Fibroblast of lung (primary cell): ENCODE results near the gene YWHAQ. TPM values are rescaled to one million over a fixed set of nuclear protein-coding genes. Genes with fewer than 3 reads are reported as not detected.

Experiments
- DNase-seq, 2 donors: peaks; one replicate each; pipeline versions ENCODE4 v3.0.0 to v3.0.0-alpha.2; 2010; ENCODE audit warnings: low read depth in 2 of 2
- H2AFZ ChIP-seq: 2 replicates; pipeline ENCODE4 v1.5.1; 2012; ENCODE audit warnings: low read length, control low read depth, inconsistent platforms
- H3K27ac ChIP-seq: 2 replicates; pipeline ENCODE4 v1.5.1; 2011; ENCODE audit warnings: low read length, control low read depth; ENCODE audit not compliant: insufficient read depth
- H3K27me3 ChIP-seq: 2 replicates; pipeline ENCODE4 v1.5.1; 2011; ENCODE audit warnings: mild to moderate bottlenecking, low read length; ENCODE audit not compliant: control insufficient read depth, insufficient read depth
- H3K36me3 ChIP-seq: 2 replicates; pipeline ENCODE4 v1.5.1; 2011; ENCODE audit warnings: low read length; ENCODE audit not compliant: control insufficient read depth, insufficient read depth
- H3K4me1 ChIP-seq: 2 replicates; pipeline ENCODE4 v1.5.1; 2011; ENCODE audit warnings: low read length; ENCODE audit not compliant: control insufficient read depth, insufficient read depth; ENCODE audit errors: extremely low read depth
- H3K4me2 ChIP-seq: 2 replicates; pipeline ENCODE4 v1.5.1; 2011; ENCODE audit warnings: low read length, control low read depth; ENCODE audit not compliant: insufficient read depth; ENCODE audit errors: extremely low read depth
- H3K4me3 ChIP-seq, 4 experiments: fragments of 200-600 bp in 1 of 4; sonication (generic) in 1 of 4; replicated peaks in 1 of 4; 2 replicates each; pipeline ENCODE4 v1.5.1; 2011 to 2016; ENCODE audit warnings: low read length in 4 of 4, low read depth in 3 of 4, mild to moderate bottlenecking in 3 of 4, control low read depth in 2 of 4, inconsistent platforms in 1 of 4, mixed read lengths in 1 of 4; ENCODE audit not compliant: insufficient read depth in 1 of 4; ENCODE audit errors: control extremely low read depth in 1 of 4
- H3K79me2 ChIP-seq: 2 replicates; pipeline ENCODE4 v1.5.1; 2012; ENCODE audit warnings: mild to moderate bottlenecking, low read length, inconsistent platforms; ENCODE audit not compliant: control insufficient read depth, insufficient read depth
- H3K9ac ChIP-seq: 2 replicates; pipeline ENCODE4 v1.5.1; 2011; ENCODE audit warnings: mild to moderate bottlenecking, low read length, control low read depth; ENCODE audit not compliant: insufficient read depth
- H3K9me3 ChIP-seq: 2 replicates; pipeline ENCODE4 v1.5.1; 2012; ENCODE audit warnings: low read depth, low read length; ENCODE audit not compliant: control insufficient read depth, insufficient read depth
- H4K20me1 ChIP-seq: 2 replicates; pipeline ENCODE4 v1.5.1; 2011; ENCODE audit warnings: low read length; ENCODE audit not compliant: control insufficient read depth, insufficient read depth; ENCODE audit errors: extremely low read depth
- CTCF ChIP-seq, 2 donors: IDR thresholded peaks in 1 of 2; conservative IDR thresholded peaks in 1 of 2; 1 replicate in 1 of 2; 2 replicates in 1 of 2; pipeline ENCODE4 v1.5.1; 2011 to 2012; ENCODE audit warnings: low read length in 2 of 2, control low read depth in 1 of 2, inconsistent platforms in 1 of 2, low read depth in 1 of 2, mild to moderate bottlenecking in 1 of 2
- EZH2 ChIP-seq: IDR thresholded peaks from 2 replicates; pipeline ENCODE4 v1.5.1; 2012; ENCODE audit warnings: low read length, control low read depth, mild to moderate bottlenecking; ENCODE audit errors: missing control alignments
- polyA plus RNA-seq, 2 donors: library from polyadenylated mRNA; depleted of rRNA in 1 of 2; stranded (reverse) in 1 of 2; unstranded in 1 of 2; fragments of >200 nt; gene quantifications; 2 replicates each; pipeline ENCODE4 v1.2.1, GENCODE V29; 2011 to 2012; ENCODE audit warnings: missing spikeins in 1 of 2
- total RNA-seq: library from RNA; depleted of rRNA; stranded (reverse); fragments of >200 nt; gene quantifications from 2 replicates; pipeline ENCODE4 v1.2.1, GENCODE V29; 2014

Gene YWHAQ
- total and polyA plus RNA-seq, 2 donors (not counting 1 experiment from before 2014, with no cell fraction given) = 323 to 510 TPM

- Histone ChIP-seq H3K27me3 (no peaks in the 10 kb centered on the region), H2AFZ (no peak overlapping the region), H3K4me1 (peaks cover 17% of the 10 kb centered on the region), H3K36me3 (no peaks in the 10 kb centered on the region), H3K9me3 (no peaks in the 10 kb centered on the region), H3K79me2 (no peaks in the 10 kb centered on the region), H3K27ac (no peak overlapping the region), H3K4me3 (no peak overlapping the region), H3K4me2 (no peak overlapping the region), H4K20me1 (no peaks in the 10 kb centered on the region), H3K9ac (no peak overlapping the region)
- DNase-seq = no peak
- TF ChIP-seq EZH2 (no peak), CTCF (conservative IDR thresholded peaks at IDR 0.05 in 1 of 2, IDR thresholded peaks at IDR 0.05 in 1 of 2; ENCODE audit: low read depth in 1 of 2, low read length in 2 of 2) (no peak)
Measured at GRCh38 chr2:9652267-9652666, 21.5 kb upstream of the YWHAQ start.

- TF ChIP-seq EZH2 (no peak), CTCF (conservative IDR thresholded peaks at IDR 0.05 in 1 of 2, IDR thresholded peaks at IDR 0.05 in 1 of 2; ENCODE audit: low read depth in 1 of 2, low read length in 2 of 2) (no peak)
- no peak for DNase-seq
- H3K79me2 ChIP-seq = no peaks in the 10 kb centered on the region
- H3K27me3 ChIP-seq = no peaks in the 10 kb centered on the region
- H3K4me1 ChIP-seq = peaks cover 4% of the 10 kb centered on the region
- H3K36me3 ChIP-seq = no peaks in the 10 kb centered on the region
- no peak overlapping the region for H3K9ac ChIP-seq
- H3K27ac ChIP-seq = no peak overlapping the region
- no peaks in the 10 kb centered on the region for H3K9me3 ChIP-seq
- H2AFZ ChIP-seq = no peak overlapping the region
- no peak overlapping the region for H3K4me3 ChIP-seq
- no peaks in the 10 kb centered on the region for H4K20me1 ChIP-seq
- no peak overlapping the region for H3K4me2 ChIP-seq
Measured at GRCh38 chr2:9650119-9650821, 19.5 kb upstream of the YWHAQ start.

GRCh38 chr2:9649261-9649660, 18.5 kb upstream of the YWHAQ start:
- H2AFZ ChIP-seq = no peak overlapping the region
- H3K4me2 ChIP-seq = no peak overlapping the region
- no peak overlapping the region for H3K9ac ChIP-seq
- H3K9me3 ChIP-seq = no peaks in the 10 kb centered on the region
- H3K4me3 ChIP-seq = no peak overlapping the region
- H3K4me1 ChIP-seq = no peaks in the 10 kb centered on the region
- H4K20me1 ChIP-seq = no peaks in the 10 kb centered on the region
- no peak overlapping the region for H3K27ac ChIP-seq
- no peaks in the 10 kb centered on the region for H3K27me3 ChIP-seq
- TF ChIP-seq CTCF (conservative IDR thresholded peaks at IDR 0.05 in 1 of 2, IDR thresholded peaks at IDR 0.05 in 1 of 2; ENCODE audit: low read depth in 1 of 2, low read length in 2 of 2) (no peak), EZH2 (no peak)
- DNase-seq = no peak
- H3K36me3 ChIP-seq = no peaks in the 10 kb centered on the region
- no peaks in the 10 kb centered on the region for H3K79me2 ChIP-seq
